Activated T-helper 2 cell treated with anti-CD3 and anti-CD28 coated beads, Interferon-gamma antibody, Interleukin-2, Interleukin-4, amounts not matched to agents 10 μg/mL and 5 μg/mL and 100 μg/mL, durations not matched to agents 14 hours and 24 hours and 36 hours (primary cell): ENCODE results near the gene GCLC. TPM values are rescaled to one million over a fixed set of nuclear protein-coding genes. Genes with fewer than 3 reads are reported as not detected.

Experiments used
- total RNA-seq: library from RNA; stranded (reverse); gene quantifications from 2 replicates; pipeline ENCODE4 v1.2.3, GENCODE V29; 2022

Gene GCLC
- total RNA-seq, 1 donor from 2014 or later = 26.9 TPM

Other genes with a start within 250 kb of the GCLC start
- 122 and 133 TPM in 2 replicates for gene ELOVL5, start 196.2 kb downstream of the GCLC start, total RNA-seq
- gene KLHL31, start 120.7 kb upstream of the GCLC start, total RNA-seq = 0.14 and 0.18 TPM in 2 replicates
- 1.9 and 3.4 TPM in 2 replicates for gene LRRC1, start 249.9 kb upstream of the GCLC start, total RNA-seq